HepG2 (cell line): ENCODE data around the gene ASAP2.

Experiments used
- CTCF ChIP-seq: sonication (generic); formaldehyde crosslinking; IDR thresholded peaks from 2 replicates; pipeline ENCODE4 v1.5.0; 2020; ENCODE audit warnings: mild to moderate bottlenecking, missing genetic modification reagents, moderate library complexity
- POLR2A ChIP-seq, 2 experiments: IDR thresholded peaks; 2 replicates each; pipeline ENCODE4 v1.6.1; 2011; ENCODE audit warnings: low read depth in 2 of 2, low read length in 2 of 2, mild to moderate bottlenecking in 1 of 2, moderate library complexity in 1 of 2; ENCODE audit not compliant: insufficient read depth in 1 of 2
- ZNF17 ChIP-seq: sonication (generic); formaldehyde crosslinking; IDR thresholded peaks from 2 replicates; pipeline ENCODE4 v1.5.0; 2020; ENCODE audit warnings: mild to moderate bottlenecking, missing genetic modification reagents
- ZNF512B ChIP-seq: sonication (generic); formaldehyde crosslinking; IDR thresholded peaks from 2 replicates; pipeline ENCODE4 v1.5.1; 2020; ENCODE audit warnings: missing genetic modification reagents, mild to moderate bottlenecking, borderline replicate concordance

- no peak for TF ChIP-seq POLR2A (IDR thresholded peaks at IDR 0.05; ENCODE audit: insufficient read depth in 1 of 2, low read depth in 2 of 2, low read length in 2 of 2)
- TF ChIP-seq CTCF (CRISPR knock-in tag): no peak
- no peak for TF ChIP-seq ZNF512B
- TF ChIP-seq ZNF17 (CRISPR knock-in tag): no peak
Measured at GRCh38 chr2:9247177-9247576, 40.6 kb downstream of the ASAP2 start.
